Subcutaneous adipose tissue (tissue), 4 donors: ENCODE results near the gene SLCO1B3. TPM values are rescaled to one million over a fixed set of nuclear protein-coding genes. Genes with fewer than 3 reads are reported as not detected.

Experiments
- CTCF ChIP-seq: fragments of 450-650 bp; IDR thresholded peaks from one replicate; pipeline ENCODE4 v1.5.1; 2016; ENCODE audit warnings: low read depth, mild to moderate bottlenecking, control low read depth, antibody characterized with exemption, moderate library complexity
- total RNA-seq, 4 donors: library from RNA; depleted of rRNA; stranded (reverse); fragments of >200 nt; gene quantifications; one replicate each; pipeline ENCODE4 v1.1.0, GENCODE V29; 2016

Gene SLCO1B3
- not detected for total RNA-seq

- no peak for TF ChIP-seq CTCF
Measured at GRCh38 chr12:20810487-20810886, at the start of gene SLCO1B3. Gene SLCO1B3, plus strand, starts transcription at chr12:20810705. Its CDS starts 5,034 bp downstream, at chr12:20815739.

GRCh38 chr12:20777420-20777819 is 33.1 kb upstream of the SLCO1B3 start:
- TF ChIP-seq CTCF: no peak

GRCh38 chr12:20778969-20779368 is 31.5 kb upstream of the SLCO1B3 start:
- no peak for TF ChIP-seq CTCF

GRCh38 chr12:20792971-20793370 is 17.5 kb upstream of the SLCO1B3 start:
- no peak for TF ChIP-seq CTCF

- no peak for TF ChIP-seq CTCF
Measured at GRCh38 chr12:20798554-20798953, 12.0 kb upstream of the SLCO1B3 start.

- TF ChIP-seq CTCF: no peak
Measured at GRCh38 chr12:20800160-20800559, 10.3 kb upstream of the SLCO1B3 start.

- TF ChIP-seq CTCF: no peak
Measured at GRCh38 chr12:20801035-20801434, 9.5 kb upstream of the SLCO1B3 start.
